ENCODE data around the gene ABCD4.
"Not testable (repeated sequence)": the region's sequence is repeated elsewhere in the genome, so short reads cannot be mapped to it uniquely, and the experiment has no call there.

The ABCD4 gene

DNA sequence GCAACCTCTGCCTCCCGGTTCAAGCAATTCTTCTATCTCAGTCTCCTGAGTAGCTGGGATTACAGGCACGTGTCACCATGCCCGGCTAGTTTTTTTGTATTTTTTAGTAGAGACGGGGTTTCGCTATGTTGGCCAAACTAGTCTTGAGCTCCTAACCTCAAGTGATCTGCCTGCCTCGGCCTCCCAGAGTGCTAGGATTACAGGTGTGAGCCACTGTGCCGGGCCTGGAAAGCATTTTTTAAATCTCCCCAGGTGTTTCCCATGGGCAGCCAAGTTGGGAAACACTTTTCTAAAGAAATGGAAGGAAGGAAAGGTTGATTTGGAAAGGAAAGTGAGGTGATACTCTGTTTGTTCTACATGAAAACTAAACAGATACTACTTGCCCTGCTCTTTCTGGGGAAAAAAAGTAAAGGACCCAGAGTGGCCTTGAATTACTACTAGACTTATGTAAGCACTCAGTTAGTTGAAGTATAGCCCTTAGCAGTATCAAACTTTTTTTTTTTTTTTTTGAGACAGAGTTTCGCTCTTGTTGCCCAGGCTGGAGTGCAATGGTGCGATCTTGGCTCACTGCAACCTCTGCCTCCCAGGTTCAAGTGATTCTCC is 27.3 kb upstream of the ABCD4 start:
- not testable (repeated sequence) for H3K4me1 ChIP-seq (ENCODE audit: control insufficient read depth in 1 of 2, insufficient read depth in 2 of 2, low read length in 2 of 2); H3K9me3 ChIP-seq (ENCODE audit: control insufficient read depth in 1 of 2, low read length in 2 of 2); H3K27me3 ChIP-seq (ENCODE audit: low read depth, low read length); H3K36me3 ChIP-seq (ENCODE audit: control insufficient read depth in 1 of 2, insufficient read depth in 2 of 2, low read length in 2 of 2); H3K4me3 ChIP-seq (ENCODE audit: low read depth in 1 of 2, low read length in 2 of 2); H3K27ac ChIP-seq (ENCODE audit: low read length)

DNA sequence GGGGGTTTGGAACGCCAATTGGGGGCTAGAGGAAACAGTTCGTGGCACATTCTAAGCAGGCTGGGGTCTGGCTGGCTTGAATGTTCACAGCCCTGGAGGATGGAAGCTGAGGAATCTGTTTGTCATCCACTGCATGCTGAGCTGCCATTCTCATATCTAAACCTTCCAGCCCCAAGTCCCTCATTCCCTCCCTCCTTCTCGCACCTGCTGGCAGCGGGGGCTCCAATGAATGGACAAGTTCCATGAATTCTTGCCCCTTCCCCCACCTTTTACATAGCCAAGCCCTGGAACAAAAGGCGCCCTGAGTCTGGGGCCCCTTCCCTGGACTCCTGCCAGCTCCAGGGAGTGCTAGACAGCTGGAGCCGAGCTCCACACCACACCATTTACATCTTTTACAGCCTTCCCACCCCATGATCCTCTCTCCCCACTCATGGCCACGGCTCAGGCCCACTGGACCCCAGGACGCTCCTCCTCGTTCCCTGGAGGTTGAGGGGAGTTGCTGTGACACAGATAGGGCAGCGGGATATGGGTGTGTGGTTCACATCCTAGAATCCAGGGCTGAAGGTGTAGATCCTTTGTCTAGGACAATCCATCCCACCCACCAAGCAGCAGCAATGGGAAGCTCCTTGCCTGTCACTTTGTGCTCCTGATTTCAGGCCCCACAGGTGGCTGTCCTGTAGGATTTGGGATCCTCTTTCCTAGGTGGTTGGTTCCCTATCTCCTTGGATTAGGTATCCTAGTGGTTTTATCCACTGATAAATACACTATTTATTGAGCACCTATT is 23.8 kb upstream of the ABCD4 start:
- Histone ChIP-seq H3K27me3 (ENCODE audit: low read depth, low read length) (no peaks in the 10 kb centered on the region), H3K36me3 (ENCODE audit: control insufficient read depth in 1 of 2, insufficient read depth in 2 of 2, low read length in 2 of 2) (no peaks in the 10 kb centered on the region), H3K9me3 (ENCODE audit: control insufficient read depth in 1 of 2, low read length in 2 of 2) (no peaks in the 10 kb centered on the region), H3K4me1 (ENCODE audit: control insufficient read depth in 1 of 2, insufficient read depth in 2 of 2, low read length in 2 of 2) (no peaks in the 10 kb centered on the region), H3K27ac (ENCODE audit: low read length) (no peak overlapping the region), H3K4me3 (ENCODE audit: low read depth in 1 of 2, low read length in 2 of 2) (no peak overlapping the region)

DNA sequence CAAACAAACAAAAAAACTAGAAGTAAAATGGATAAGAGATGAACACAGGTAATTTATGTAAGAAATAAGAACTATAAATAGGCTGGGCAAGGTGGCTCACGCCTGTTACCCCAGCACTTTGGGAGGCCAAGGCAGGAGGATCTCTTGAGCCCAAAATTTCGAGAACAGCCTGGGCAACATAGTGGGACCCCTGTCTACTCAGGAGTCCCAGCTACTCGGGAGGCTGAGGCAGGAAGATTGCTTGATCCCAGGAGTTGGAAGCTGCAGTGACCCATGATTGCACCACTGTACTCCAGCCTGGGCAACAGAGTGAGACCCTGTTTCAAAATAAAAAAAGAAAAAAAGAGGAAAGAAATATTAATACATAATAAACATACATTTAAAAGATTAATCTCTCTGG is 22.7 kb upstream of the ABCD4 start:
- H3K27ac ChIP-seq (ENCODE audit: low read length), result no peak overlapping the region
- no peak overlapping the region for H3K4me3 ChIP-seq (ENCODE audit: low read depth in 1 of 2, low read length in 2 of 2)
- no peaks in the 10 kb centered on the region for H3K9me3 ChIP-seq (ENCODE audit: control insufficient read depth in 1 of 2, low read length in 2 of 2)
- H3K36me3 ChIP-seq (ENCODE audit: control insufficient read depth in 1 of 2, insufficient read depth in 2 of 2, low read length in 2 of 2), result no peaks in the 10 kb centered on the region
- no peaks in the 10 kb centered on the region for H3K27me3 ChIP-seq (ENCODE audit: low read depth, low read length)
- no peaks in the 10 kb centered on the region for H3K4me1 ChIP-seq (ENCODE audit: control insufficient read depth in 1 of 2, insufficient read depth in 2 of 2, low read length in 2 of 2)

DNA sequence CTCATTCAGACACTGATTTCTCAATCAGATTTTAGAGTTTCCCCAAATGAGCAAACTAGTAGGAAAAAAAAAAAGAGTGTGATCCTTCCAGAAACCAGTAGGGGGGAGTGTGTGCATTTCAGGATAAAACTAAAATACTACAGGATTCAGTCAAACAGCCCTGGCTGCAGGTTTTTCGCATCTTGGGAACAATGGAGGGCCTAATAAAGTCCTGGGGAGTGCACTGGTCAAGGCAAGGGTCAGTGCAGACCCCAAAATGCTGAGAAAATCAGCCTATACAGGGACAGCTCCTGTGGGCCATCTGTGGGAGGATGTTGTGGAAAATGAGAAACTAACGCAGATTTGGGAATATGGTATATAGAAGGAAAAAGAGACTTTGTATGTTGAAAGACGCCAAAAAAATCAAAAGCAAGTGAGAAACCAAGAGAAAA is 22.2 kb upstream of the ABCD4 start:
- H3K4me3 ChIP-seq (ENCODE audit: low read depth in 1 of 2, low read length in 2 of 2), result no peak overlapping the region
- H3K27me3 ChIP-seq (ENCODE audit: low read depth, low read length), result no peaks in the 10 kb centered on the region
- no peak overlapping the region for H3K27ac ChIP-seq (ENCODE audit: low read length)
- no peaks in the 10 kb centered on the region for H3K36me3 ChIP-seq (ENCODE audit: control insufficient read depth in 1 of 2, insufficient read depth in 2 of 2, low read length in 2 of 2)
- no peaks in the 10 kb centered on the region for H3K4me1 ChIP-seq (ENCODE audit: control insufficient read depth in 1 of 2, insufficient read depth in 2 of 2, low read length in 2 of 2)
- H3K9me3 ChIP-seq (ENCODE audit: control insufficient read depth in 1 of 2, low read length in 2 of 2), result no peaks in the 10 kb centered on the region

DNA sequence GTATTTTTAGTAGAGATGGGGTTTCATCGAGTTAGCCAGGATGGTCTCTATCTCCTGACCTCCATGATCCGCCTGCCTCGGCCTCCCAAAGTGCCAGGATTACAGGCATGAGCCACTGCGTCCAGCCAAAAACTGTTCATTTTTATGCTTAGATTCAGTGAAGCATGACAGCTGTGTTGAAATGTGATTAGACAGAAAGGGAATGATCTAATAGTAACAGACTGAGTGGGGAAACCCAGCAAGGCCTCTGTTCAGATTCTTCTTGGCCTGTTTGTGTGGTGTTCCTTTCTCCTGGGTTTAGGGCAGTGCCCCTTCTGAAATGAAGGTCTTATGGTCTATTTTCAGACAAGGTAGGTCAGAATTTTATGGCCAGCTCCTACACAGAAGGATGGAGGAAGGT is 11.8 kb upstream of the ABCD4 start:
- H3K9me3 ChIP-seq (ENCODE audit: control insufficient read depth in 1 of 2, low read length in 2 of 2), result no peaks in the 10 kb centered on the region
- no peaks in the 10 kb centered on the region for H3K36me3 ChIP-seq (ENCODE audit: control insufficient read depth in 1 of 2, insufficient read depth in 2 of 2, low read length in 2 of 2)

DNA sequence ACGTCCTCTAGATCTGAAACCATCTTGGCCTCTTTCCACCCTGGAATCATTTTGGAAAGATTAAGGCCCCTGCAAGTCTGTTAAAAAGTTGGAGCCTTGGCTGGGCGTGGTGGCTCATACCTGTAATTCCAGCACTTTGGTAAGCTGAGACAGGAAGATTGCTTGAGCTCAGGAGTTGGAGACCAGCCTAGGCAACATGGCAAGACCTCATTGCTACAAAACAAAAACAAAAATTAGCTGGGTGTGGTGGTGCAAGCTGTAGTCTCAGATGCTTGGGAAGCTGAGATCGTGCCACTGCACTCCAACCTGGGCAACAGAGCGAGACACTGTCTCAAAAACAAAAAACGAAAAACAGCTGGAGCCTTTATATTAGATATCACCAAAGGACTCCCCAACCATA is 10.9 kb upstream of the ABCD4 start:
- Histone ChIP-seq H3K27ac (ENCODE audit: low read length) (no peak overlapping the region), H3K4me3 (ENCODE audit: low read depth in 1 of 2, low read length in 2 of 2) (no peak overlapping the region), H3K9me3 (ENCODE audit: control insufficient read depth in 1 of 2, low read length in 2 of 2) (no peaks in the 10 kb centered on the region), H3K4me1 (ENCODE audit: control insufficient read depth in 1 of 2, insufficient read depth in 2 of 2, low read length in 2 of 2) (no peaks in the 10 kb centered on the region), H3K36me3 (ENCODE audit: control insufficient read depth in 1 of 2, insufficient read depth in 2 of 2, low read length in 2 of 2) (no peaks in the 10 kb centered on the region), H3K27me3 (ENCODE audit: low read depth, low read length) (no peaks in the 10 kb centered on the region)

More for the DNA sequence above, 11.8 kb upstream of the ABCD4 start:
- Histone ChIP-seq H3K4me1 (ENCODE audit: control insufficient read depth in 1 of 2, insufficient read depth in 2 of 2, low read length in 2 of 2) (no peaks in the 10 kb centered on the region), H3K27me3 (ENCODE audit: low read depth, low read length) (no peaks in the 10 kb centered on the region), H3K4me3 (ENCODE audit: low read depth in 1 of 2, low read length in 2 of 2) (no peak overlapping the region), H3K27ac (ENCODE audit: low read length) (no peak overlapping the region)

DNA sequence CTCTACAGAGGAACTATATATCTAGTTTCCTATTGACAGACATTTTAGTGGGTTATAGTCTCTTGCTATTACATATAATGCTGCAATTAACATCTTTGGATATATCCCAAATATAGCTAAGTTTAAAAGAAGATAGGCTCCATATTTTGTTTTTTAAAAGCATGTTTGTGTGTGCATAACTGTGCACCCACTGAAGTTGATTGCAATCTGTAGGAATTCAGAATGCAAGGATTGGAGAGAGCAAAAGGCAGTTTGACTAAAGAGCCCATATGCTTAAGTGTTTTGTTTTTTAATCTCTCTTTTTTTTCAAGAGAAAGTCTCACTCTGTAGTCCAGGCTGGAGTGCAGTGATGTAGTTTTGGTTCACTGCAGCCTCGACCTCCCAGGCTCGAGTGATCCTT is 9.4 kb upstream of the ABCD4 start:
- H3K4me3 ChIP-seq (ENCODE audit: low read depth in 1 of 2, low read length in 2 of 2), result no peak overlapping the region
- no peaks in the 10 kb centered on the region for H3K27me3 ChIP-seq (ENCODE audit: low read depth, low read length)
- H3K4me1 ChIP-seq (ENCODE audit: control insufficient read depth in 1 of 2, insufficient read depth in 2 of 2, low read length in 2 of 2), result no peaks in the 10 kb centered on the region
- no peaks in the 10 kb centered on the region for H3K36me3 ChIP-seq (ENCODE audit: control insufficient read depth in 1 of 2, insufficient read depth in 2 of 2, low read length in 2 of 2)
- no peaks in the 10 kb centered on the region for H3K9me3 ChIP-seq (ENCODE audit: control insufficient read depth in 1 of 2, low read length in 2 of 2)
- H3K27ac ChIP-seq (ENCODE audit: low read length), result no peak overlapping the region

DNA sequence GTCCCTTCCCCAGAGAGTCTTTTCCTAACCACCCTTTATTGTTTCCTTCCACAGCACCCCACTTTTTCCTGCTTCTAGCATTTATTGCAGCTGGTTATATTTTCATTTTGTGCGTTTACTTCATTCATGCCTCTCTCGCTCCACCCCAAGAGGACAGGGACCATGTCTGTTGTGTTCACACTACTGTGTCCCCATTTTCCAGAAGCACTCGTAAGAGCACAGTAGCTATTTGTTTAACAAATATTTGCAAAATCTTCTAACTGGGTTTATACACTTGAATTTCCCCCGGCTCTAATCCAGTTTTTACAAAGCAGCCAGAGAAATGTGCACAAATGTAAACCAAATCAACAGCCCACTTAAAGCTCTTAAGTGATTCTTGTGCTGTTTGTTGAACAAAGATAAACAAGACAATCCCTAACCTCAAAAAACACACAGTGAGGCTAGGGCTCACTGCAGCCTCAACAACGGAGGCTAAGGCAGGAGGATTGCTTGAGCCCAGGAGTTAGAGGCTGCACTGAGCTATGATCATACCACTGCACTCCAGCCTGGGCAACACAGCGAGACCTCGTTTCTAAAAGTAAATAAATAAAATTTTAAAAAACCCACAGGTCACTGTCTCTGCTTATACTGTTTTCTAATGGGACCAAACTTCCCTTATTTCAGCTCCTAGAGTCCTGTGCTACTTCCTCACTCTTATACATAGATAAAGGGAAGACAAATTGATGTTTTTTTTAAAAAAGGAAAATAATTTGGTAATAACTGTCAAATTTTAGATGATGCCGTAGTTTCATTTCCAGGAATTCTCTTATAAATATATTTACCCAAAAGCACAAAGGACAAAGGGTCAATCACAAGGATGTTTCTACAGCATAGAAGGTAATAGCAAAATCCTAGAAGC is 6.6 kb upstream of the ABCD4 start:
- Histone ChIP-seq H3K27ac (ENCODE audit: low read length) (no peak overlapping the region), H3K4me3 (ENCODE audit: low read depth in 1 of 2, low read length in 2 of 2) (no peak overlapping the region), H3K4me1 (ENCODE audit: control insufficient read depth in 1 of 2, insufficient read depth in 2 of 2, low read length in 2 of 2) (no peaks in the 10 kb centered on the region), H3K36me3 (ENCODE audit: control insufficient read depth in 1 of 2, insufficient read depth in 2 of 2, low read length in 2 of 2) (no peaks in the 10 kb centered on the region), H3K27me3 (ENCODE audit: low read depth, low read length) (no peaks in the 10 kb centered on the region), H3K9me3 (ENCODE audit: control insufficient read depth in 1 of 2, low read length in 2 of 2) (no peaks in the 10 kb centered on the region)

DNA sequence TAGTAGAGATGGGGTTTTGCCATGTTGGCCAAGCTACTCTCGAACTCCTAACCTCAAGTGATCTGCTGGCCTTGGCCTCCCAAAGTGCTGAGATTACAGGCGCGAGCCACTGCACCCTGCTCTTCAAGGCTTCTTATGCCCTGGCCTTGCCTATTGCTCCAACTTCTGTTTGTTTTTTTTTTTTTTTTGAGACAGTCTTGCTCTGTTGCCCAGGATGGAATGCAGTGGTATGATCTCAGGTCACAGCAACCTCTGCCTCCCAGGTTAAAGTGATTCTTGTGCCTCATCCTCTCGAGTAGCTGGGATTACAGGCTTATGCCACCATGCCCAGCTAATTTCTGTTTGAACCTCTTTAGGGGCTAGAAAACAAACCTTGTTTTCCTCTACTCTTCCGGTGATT is 6.0 kb upstream of the ABCD4 start:
- no peaks in the 10 kb centered on the region for H3K4me1 ChIP-seq (ENCODE audit: control insufficient read depth in 1 of 2, insufficient read depth in 2 of 2, low read length in 2 of 2)
- no peak overlapping the region for H3K4me3 ChIP-seq (ENCODE audit: low read depth in 1 of 2, low read length in 2 of 2)
- H3K9me3 ChIP-seq (ENCODE audit: control insufficient read depth in 1 of 2, low read length in 2 of 2), result no peaks in the 10 kb centered on the region
- H3K36me3 ChIP-seq (ENCODE audit: control insufficient read depth in 1 of 2, insufficient read depth in 2 of 2, low read length in 2 of 2), result no peaks in the 10 kb centered on the region
- H3K27ac ChIP-seq (ENCODE audit: low read length), result no peak overlapping the region
- no peaks in the 10 kb centered on the region for H3K27me3 ChIP-seq (ENCODE audit: low read depth, low read length)

DNA sequence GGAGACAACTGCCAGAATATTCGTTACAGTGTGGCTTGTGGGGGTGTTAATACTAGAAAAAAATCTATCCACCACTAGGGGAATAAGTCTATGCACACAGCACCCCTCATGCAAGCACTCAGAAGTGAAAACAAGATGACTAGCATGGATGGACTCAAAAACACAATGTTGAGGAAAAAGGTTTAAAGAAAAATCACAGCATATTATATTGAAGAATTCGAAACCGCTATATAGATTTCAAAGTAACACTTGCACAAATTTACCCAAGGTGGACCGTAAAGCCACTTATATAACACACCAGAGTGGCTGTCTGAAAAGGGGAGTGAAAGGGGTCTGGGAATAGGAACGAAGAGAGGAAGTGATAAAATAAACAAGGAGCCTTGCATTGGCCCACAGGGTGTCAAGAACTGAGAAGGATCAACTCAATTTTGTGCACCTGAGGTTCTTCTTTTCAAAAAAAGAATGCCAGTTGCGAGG is 544 bp downstream of the ABCD4 start:
- H3K36me3 ChIP-seq (ENCODE audit: control insufficient read depth in 1 of 2, insufficient read depth in 2 of 2, low read length in 2 of 2), result peaks cover 4 to 22% of the 10 kb centered on the region in 2 donors
- peak overlapping the region; percentile 94 to 98 for H3K4me3 ChIP-seq (ENCODE audit: low read depth in 1 of 2, low read length in 2 of 2)
- H3K27ac ChIP-seq (ENCODE audit: low read length), result peak overlapping the region; percentile 67
- H3K4me1 ChIP-seq (ENCODE audit: control insufficient read depth in 1 of 2, insufficient read depth in 2 of 2, low read length in 2 of 2), result peaks cover 5 to 8% of the 10 kb centered on the region in 2 donors
- H3K9me3 ChIP-seq (ENCODE audit: control insufficient read depth in 1 of 2, low read length in 2 of 2), result no peaks in the 10 kb centered on the region
- H3K27me3 ChIP-seq (ENCODE audit: low read depth, low read length), result no peaks in the 10 kb centered on the region

DNA sequence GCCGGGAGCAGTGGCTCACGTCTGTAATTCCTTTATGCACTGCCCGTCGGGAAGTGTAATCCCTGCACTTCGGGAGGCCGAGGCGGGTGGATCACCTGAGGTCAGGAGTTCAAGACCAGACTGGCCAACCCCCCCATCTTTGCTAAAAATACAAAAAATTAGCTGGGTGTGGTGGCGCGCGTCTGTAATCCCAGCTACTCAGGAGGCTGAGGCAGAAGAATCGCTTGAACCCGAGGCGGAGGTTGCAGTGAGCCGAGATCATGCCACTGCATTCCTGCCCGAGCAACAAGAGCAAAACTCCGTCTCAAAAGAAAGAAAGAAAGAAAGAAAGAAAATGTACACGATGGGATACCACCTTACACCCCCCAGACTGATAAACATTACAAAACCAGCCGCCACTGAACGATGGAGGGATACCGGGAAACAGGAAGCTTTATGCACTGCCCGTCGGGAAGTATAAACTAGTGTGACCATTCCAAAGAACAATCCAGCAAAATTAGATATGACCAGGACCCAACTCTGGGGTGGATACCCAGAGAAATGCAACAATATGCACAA is 1.1 kb downstream of the ABCD4 start:
- Histone ChIP-seq H3K27me3 (ENCODE audit: low read depth, low read length) (no peaks in the 10 kb centered on the region), H3K27ac (ENCODE audit: low read length) (peak overlapping the region; percentile 67), H3K9me3 (ENCODE audit: control insufficient read depth in 1 of 2, low read length in 2 of 2) (no peaks in the 10 kb centered on the region), H3K36me3 (ENCODE audit: control insufficient read depth in 1 of 2, insufficient read depth in 2 of 2, low read length in 2 of 2) (peaks cover 9 to 27% of the 10 kb centered on the region in 2 donors), H3K4me3 (ENCODE audit: low read depth in 1 of 2, low read length in 2 of 2) (peak overlapping the region; percentile 94 to 98), H3K4me1 (ENCODE audit: control insufficient read depth in 1 of 2, insufficient read depth in 2 of 2, low read length in 2 of 2) (peaks cover 5 to 8% of the 10 kb centered on the region in 2 donors)

All from muscle layer of duodenum (tissue), 2 donors.